HepG2 (cell line): ENCODE results near the gene ZNF3. TPM values are rescaled to one million over a fixed set of nuclear protein-coding genes. Genes with fewer than 3 reads are reported as not detected.

ENCODE experiments used
- ARHGAP35 ChIP-seq: sonication (generic); formaldehyde crosslinking; IDR thresholded peaks from 2 replicates; pipeline ENCODE4 v1.9.0; 2022; ENCODE audit warnings: mild to moderate bottlenecking, inconsistent platforms, moderate library complexity, missing genetic modification reagents, borderline replicate concordance
- CC2D1A ChIP-seq: sonication (generic); formaldehyde crosslinking; IDR thresholded peaks from 2 replicates; pipeline ENCODE4 v1.8.1; 2023; ENCODE audit warnings: mild to moderate bottlenecking, missing genetic modification reagents
- GZF1 ChIP-seq: sonication (generic); formaldehyde crosslinking; IDR thresholded peaks from 2 replicates; pipeline ENCODE4 v1.5.1; 2020; ENCODE audit warnings: mild to moderate bottlenecking, missing genetic modification reagents
- ISX ChIP-seq: sonication (generic); formaldehyde crosslinking; conservative IDR thresholded peaks from 2 replicates; pipeline ENCODE4 v1.5.0; 2020; ENCODE audit warnings: missing genetic modification reagents
- LBX2 ChIP-seq: sonication (generic); formaldehyde crosslinking; IDR thresholded peaks from 2 replicates; pipeline ENCODE4 v1.5.0; 2020; ENCODE audit warnings: missing genetic modification reagents, mild to moderate bottlenecking, borderline replicate concordance
- LCORL ChIP-seq, 2 experiments: fragments of 450-650 bp in 1 of 2; sonication (generic) in 1 of 2; formaldehyde crosslinking in 1 of 2; IDR thresholded peaks; 2 replicates each; pipeline versions ENCODE4 v1.5.0 to v1.6.1; 2017 to 2020; ENCODE audit warnings: antibody characterized with exemption in 1 of 2, missing genetic modification reagents in 1 of 2
- MEIS1 ChIP-seq: sonication (generic); formaldehyde crosslinking; IDR thresholded peaks from 2 replicates; pipeline ENCODE4 v1.9.0; 2021; ENCODE audit warnings: mild to moderate bottlenecking, missing genetic modification reagents, moderate library complexity, borderline replicate concordance
- NFKBIZ ChIP-seq: IDR thresholded peaks from 2 replicates; pipeline ENCODE4 v1.6.1; 2018; ENCODE audit warnings: missing genetic modification reagents, missing compliant biosample characterization
- NR2F2 ChIP-seq: IDR thresholded peaks from 2 replicates; pipeline ENCODE4 v1.6.1; 2012; ENCODE audit warnings: low read depth, inconsistent platforms, borderline replicate concordance
- PRMT3 ChIP-seq: sonication (generic); formaldehyde crosslinking; IDR thresholded peaks from 2 replicates; pipeline ENCODE4 v1.8.1; 2022; ENCODE audit warnings: low read depth, mild to moderate bottlenecking, moderate library complexity, missing genetic modification reagents, borderline replicate concordance
- SAP130 ChIP-seq: IDR thresholded peaks from 2 replicates; pipeline ENCODE4 v1.6.1; 2016; ENCODE audit warnings: low read depth
- SATB2 ChIP-seq: sonication (generic); formaldehyde crosslinking; IDR thresholded peaks from 2 replicates; pipeline ENCODE4 v1.5.0; 2020; ENCODE audit warnings: missing genetic modification reagents
- SMAD1 ChIP-seq: sonication (generic); formaldehyde crosslinking; IDR thresholded peaks from 2 replicates; pipeline ENCODE4 v1.4.0; 2020; ENCODE audit warnings: missing genetic modification reagents, low read depth, mild to moderate bottlenecking, borderline replicate concordance
- TARDBP ChIP-seq: sonication (generic); formaldehyde crosslinking; IDR thresholded peaks from 2 replicates; pipeline ENCODE4 v1.8.0; 2022; ENCODE audit warnings: mild to moderate bottlenecking, missing genetic modification reagents
- TCF7L2 ChIP-seq: IDR thresholded peaks from 2 replicates; pipeline ENCODE4 v1.6.1; 2011; ENCODE audit warnings: mild to moderate bottlenecking, low read depth, low read length, moderate library complexity
- ZBTB43 ChIP-seq: sonication (generic); formaldehyde crosslinking; conservative IDR thresholded peaks from 2 replicates; pipeline ENCODE4 v1.4.0; 2020; ENCODE audit warnings: missing genetic modification reagents
- ZGPAT ChIP-seq: IDR thresholded peaks from 2 replicates; pipeline ENCODE4 v1.6.1; 2016; ENCODE audit warnings: mild to moderate bottlenecking
- ZNF18 ChIP-seq: sonication (generic); formaldehyde crosslinking; IDR thresholded peaks from 2 replicates; pipeline ENCODE4 v1.8.0; 2022; ENCODE audit warnings: mild to moderate bottlenecking, missing genetic modification reagents; ENCODE audit not compliant: insufficient replicate concordance
- ZNF253 ChIP-seq: sonication (generic); formaldehyde crosslinking; IDR thresholded peaks from 2 replicates; pipeline ENCODE4 v1.8.0; 2022; ENCODE audit warnings: mild to moderate bottlenecking, missing genetic modification reagents, borderline replicate concordance
- ZNF280D ChIP-seq: sonication (generic); formaldehyde crosslinking; IDR thresholded peaks from 2 replicates; pipeline ENCODE4 v1.5.1; 2020; ENCODE audit warnings: mild to moderate bottlenecking, missing genetic modification reagents
- ZNF430 ChIP-seq: sonication (generic); formaldehyde crosslinking; IDR thresholded peaks from 2 replicates; pipeline ENCODE4 v1.9.0; 2021; ENCODE audit warnings: mild to moderate bottlenecking, missing genetic modification reagents
- polyA plus RNA-seq, 8 experiments: library from polyadenylated mRNA; depleted of rRNA in 3 of 8; stranded (reverse) in 7 of 8; unstranded in 1 of 8; fragments of >200 nt; fragmentation: Illumina TruSeq in 4 of 8; extraction: Trizol in 4 of 8; gene quantifications; 2 replicates each; pipeline versions ENCODE4 v1.2.1 to v1.2.3, GENCODE V29; 2011 to 2016; ENCODE audit warnings: low read depth in 4 of 8, missing spikeins in 1 of 8, mixed read lengths in 1 of 8; ENCODE audit not compliant: insufficient read depth in 1 of 8
- total RNA-seq, 5 experiments: library from RNA; depleted of rRNA; stranded (reverse); fragments of >200 nt; fragmentation: Illumina TruSeq; extraction: Trizol; gene quantifications; 2 replicates each; pipeline ENCODE4 v1.2.3, GENCODE V29; 2016; ENCODE audit warnings: low read depth in 1 of 5

The ZNF3 gene
- total and polyA plus RNA-seq, 2 of the 13 experiments (the other 11 are each of a cell fraction or from before 2014, with no cell fraction given): 33.7 to 56.9 TPM

- TF ChIP-seq TCF7L2: no peak
- no peak for TF ChIP-seq ISX (CRISPR knock-in tag)
- no peak; the same call in 1 of the 2 replicates for TF ChIP-seq ARHGAP35 (CRISPR knock-in tag)
- TF ChIP-seq ZGPAT: peak; percentile 49; the same call in 1 of the 2 replicates
- no peak for TF ChIP-seq PRMT3 (CRISPR knock-in tag)
- no peak for TF ChIP-seq LCORL (IDR thresholded peaks at IDR 0.05)
- no peak for TF ChIP-seq LCORL (CRISPR knock-in tag; IDR thresholded peaks at IDR 0.05)
- TF ChIP-seq SMAD1: no peak
- TF ChIP-seq ZBTB43: no peak
- TF ChIP-seq CC2D1A (CRISPR knock-in tag): no peak
- TF ChIP-seq MEIS1 (CRISPR knock-in tag): no peak
- no peak; the same call in 1 of the 2 replicates for TF ChIP-seq ZNF430
- peak; percentile 84 for TF ChIP-seq SAP130 (CRISPR knock-in tag)
- TF ChIP-seq NR2F2: no peak
- TF ChIP-seq GZF1 (CRISPR knock-in tag): no peak
- TF ChIP-seq ZNF253 (CRISPR knock-in tag): no peak
- peak; percentile 43; the same call in 1 of the 2 replicates for TF ChIP-seq TARDBP
- TF ChIP-seq ZNF18: no peak
- no peak for TF ChIP-seq NFKBIZ (CRISPR knock-in tag)
- no peak for TF ChIP-seq SATB2
- no peak for TF ChIP-seq ZNF280D (CRISPR knock-in tag)
- TF ChIP-seq LBX2: no peak
These were observed 40.5 kb upstream of the ZNF3 start (continued) for GRCh38 chr7:100122067-100122466.
